Subcutaneous abdominal adipose tissue (tissue), 5 donors: Measurements from ENCODE around the gene SLC9A3.
"Not testable (repeated sequence)": the region's sequence is repeated elsewhere in the genome, so short reads cannot be mapped to it uniquely, and the experiment has no call there.

ENCODE experiments used
- H3K27ac ChIP-seq: one replicate; pipeline ENCODE4 v1.7.0; 2013; ENCODE audit warnings: low read depth, mild to moderate bottlenecking, inconsistent platforms, low read length, moderate library complexity
- H3K27me3 ChIP-seq, 5 donors: one replicate each; pipeline ENCODE4 v1.7.0; 2013; ENCODE audit warnings: low read length in 5 of 5, inconsistent platforms in 1 of 5; ENCODE audit not compliant: control insufficient read depth in 5 of 5, insufficient read depth in 4 of 5
- H3K36me3 ChIP-seq, 5 donors: one replicate each; pipeline ENCODE4 v1.7.0; 2013; ENCODE audit warnings: low read length in 5 of 5; ENCODE audit not compliant: control insufficient read depth in 5 of 5, insufficient read depth in 5 of 5
- H3K4me1 ChIP-seq, 5 donors: one replicate each; pipeline ENCODE4 v1.7.0; 2013; ENCODE audit warnings: low read length in 5 of 5, mild to moderate bottlenecking in 3 of 5, moderate library complexity in 1 of 5; ENCODE audit not compliant: control insufficient read depth in 5 of 5, insufficient read depth in 5 of 5
- H3K4me3 ChIP-seq, 5 donors: one replicate each; pipeline ENCODE4 v1.7.0; 2013; ENCODE audit warnings: low read length in 5 of 5, low read depth in 1 of 5
- H3K9ac ChIP-seq, 5 donors: one replicate each; pipeline ENCODE4 v1.7.0; 2013; ENCODE audit warnings: low read length in 5 of 5, mild to moderate bottlenecking in 4 of 5, moderate library complexity in 3 of 5
- H3K9me3 ChIP-seq, 5 donors: one replicate each; pipeline ENCODE4 v1.7.0; 2013; ENCODE audit warnings: low read length in 5 of 5; ENCODE audit not compliant: control insufficient read depth in 5 of 5
- donor health status: healthy.
- donor health status: healthy.
- donor health status: healthy.
- donor health status: healthy.
- donor health status: healthy.

Gene SLC9A3

GRCh38 chr5:477871-478270 lies 46.4 kb downstream of the SLC9A3 start:
- Histone ChIP-seq H3K27me3 (peaks cover 56 to 76% (median 60%) of the 10 kb centered on the region in 5 donors), H3K9me3 (no peaks in the 10 kb centered on the region), H3K36me3 (no peaks in the 10 kb centered on the region), H3K9ac (no peak overlapping the region), H3K4me1 (peaks cover 0 to 20% (median 16%) of the 10 kb centered on the region in 5 donors), H3K27ac (no peak overlapping the region), H3K4me3 (no peak overlapping the region)

- Histone ChIP-seq H3K9me3 (no peaks in the 10 kb centered on the region), H3K36me3 (no peaks in the 10 kb centered on the region), H3K27ac (no peak overlapping the region), H3K9ac (no peak overlapping the region), H3K27me3 (peaks cover 51 to 70% (median 56%) of the 10 kb centered on the region in 5 donors), H3K4me1 (peaks cover 0 to 26% (median 21%) of the 10 kb centered on the region in 5 donors), H3K4me3 (no peak overlapping the region)
Measured at GRCh38 chr5:477247-477646, 47.0 kb downstream of the SLC9A3 start.

GRCh38 chr5:476814-477175 lies 47.5 kb downstream of the SLC9A3 start:
- Histone ChIP-seq H3K27me3 (peaks cover 51 to 66% (median 55%) of the 10 kb centered on the region in 5 donors), H3K4me1 (peaks cover 0 to 30% (median 25%) of the 10 kb centered on the region in 5 donors), H3K27ac (no peak overlapping the region)

GRCh38 chr5:476102-476813 lies 48.0 kb downstream of the SLC9A3 start:
- Histone ChIP-seq H3K36me3 (peaks cover 0 to 1% (median 0%) of the 10 kb centered on the region in 5 donors), H3K4me1 (peaks cover 0 to 36% (median 30%) of the 10 kb centered on the region in 5 donors), H3K27ac (no peak overlapping the region), H3K4me3 (no peak overlapping the region), H3K9me3 (no peaks in the 10 kb centered on the region), H3K9ac (no peak overlapping the region), H3K27me3 (peaks cover 49 to 63% (median 53%) of the 10 kb centered on the region in 5 donors)

More at GRCh38 chr5:476814-477175, 47.5 kb downstream of the SLC9A3 start:
- no peak overlapping the region for H3K9ac ChIP-seq
- H3K9me3 ChIP-seq: no peaks in the 10 kb centered on the region
- H3K4me3 ChIP-seq: no peak overlapping the region
- H3K36me3 ChIP-seq: no peaks in the 10 kb centered on the region

GRCh38 chr5:475704-476101 lies 48.5 kb downstream of the SLC9A3 start:
- no peak overlapping the region for H3K9ac ChIP-seq
- no peak overlapping the region for H3K4me3 ChIP-seq
- no peaks in the 10 kb centered on the region for H3K9me3 ChIP-seq
- peaks cover 46 to 59% (median 50%) of the 10 kb centered on the region in 5 donors for H3K27me3 ChIP-seq
- no peak overlapping the region for H3K27ac ChIP-seq
- peaks cover 0 to 6% (median 0%) of the 10 kb centered on the region in 5 donors for H3K36me3 ChIP-seq
- H3K4me1 ChIP-seq: peaks cover 0 to 41% (median 36%) of the 10 kb centered on the region in 5 donors

GRCh38 chr5:474840-475661 lies 49.2 kb downstream of the SLC9A3 start:
- Histone ChIP-seq H3K27ac (no peak overlapping the region), H3K4me3 (peak overlapping the region in 1 of 5 donors; percentile 44)

GRCh38 chr5:474232-474839 lies 49.9 kb downstream of the SLC9A3 start:
- H3K4me3 ChIP-seq: peak overlapping the region; percentile 53 to 79 (median 75)
- H3K27ac ChIP-seq, H3K9me3 ChIP-seq: not testable (repeated sequence)
- H3K4me1 ChIP-seq: peaks cover 0 to 44% (median 36%) of the 10 kb centered on the region in 5 donors
- H3K9ac ChIP-seq: peak overlapping the region in 2 of 5 donors; percentile 73 to 85
- peaks cover 0 to 12% (median 4%) of the 10 kb centered on the region in 5 donors for H3K36me3 ChIP-seq
- peaks cover 32 to 46% (median 37%) of the 10 kb centered on the region in 5 donors for H3K27me3 ChIP-seq

More at GRCh38 chr5:474840-475661, 49.2 kb downstream of the SLC9A3 start:
- Histone ChIP-seq H3K27me3 (peaks cover 39 to 53% (median 44%) of the 10 kb centered on the region in 5 donors), H3K9me3 (no peaks in the 10 kb centered on the region), H3K36me3 (peaks cover 0 to 8% (median 0%) of the 10 kb centered on the region in 5 donors), H3K9ac (no peak overlapping the region), H3K4me1 (peaks cover 0 to 44% (median 36%) of the 10 kb centered on the region in 5 donors)

- peak overlapping the region; percentile 53 to 79 (median 75) for H3K4me3 ChIP-seq
- no peaks in the 10 kb centered on the region for H3K9me3 ChIP-seq
- peak overlapping the region in 4 of 5 donors; percentile 73 to 85 (median 80) for H3K9ac ChIP-seq
- H3K36me3 ChIP-seq: peaks cover 0 to 12% (median 4%) of the 10 kb centered on the region in 5 donors
- peak overlapping the region; percentile 30 for H3K27ac ChIP-seq
- H3K4me1 ChIP-seq: peaks cover 0 to 44% (median 36%) of the 10 kb centered on the region in 5 donors
- peaks cover 28 to 40% (median 30%) of the 10 kb centered on the region in 5 donors for H3K27me3 ChIP-seq
Measured at GRCh38 chr5:473551-474192, 50.6 kb downstream of the SLC9A3 start.
